RWPE2 (cell line): ENCODE results near the gene TPCN2.

Experiments
- ATAC-seq: fragments of 200-7000 bp; cut with Tn5 transposase; 3 replicates; pipeline ENCODE4 v1.9.1; 2021; ENCODE audit warnings: low read depth
- DNase-seq: peaks from one replicate; pipeline ENCODE4 v3.0.0-alpha.2; 2020; ENCODE audit warnings: low spot score
- H3K27ac ChIP-seq: fragments of 450-650 bp; 2 replicates; pipeline ENCODE4 v1.5.1; 2017; ENCODE audit warnings: mild to moderate bottlenecking; ENCODE audit not compliant: poor library complexity, severe bottlenecking
- H3K27me3 ChIP-seq: fragments of 250-450 bp; sonication (Bioruptor Pico); 2 replicates; pipeline ENCODE4 v1.5.1; 2021; ENCODE audit warnings: mild to moderate bottlenecking, moderate library complexity; ENCODE audit not compliant: insufficient read depth, poor library complexity, severe bottlenecking
- H3K36me3 ChIP-seq: fragments of 250-450 bp; sonication (Bioruptor Pico); 2 replicates; pipeline ENCODE4 v1.5.1; 2020; ENCODE audit warnings: low read depth, mild to moderate bottlenecking, moderate library complexity
- H3K4me1 ChIP-seq: fragments of 250-450 bp; sonication (Bioruptor Pico); 2 replicates; pipeline ENCODE4 v1.5.1; 2021; ENCODE audit warnings: mild to moderate bottlenecking, moderate library complexity; ENCODE audit not compliant: insufficient read depth, poor library complexity, severe bottlenecking
- H3K4me3 ChIP-seq: fragments of 250-450 bp; sonication (Bioruptor Pico); 2 replicates; pipeline ENCODE4 v1.5.1; 2021; ENCODE audit warnings: mild to moderate bottlenecking, moderate library complexity; ENCODE audit not compliant: severe bottlenecking
- H3K9me3 ChIP-seq: fragments of 250-450 bp; sonication (Bioruptor Pico); 2 replicates; pipeline ENCODE4 v1.5.1; 2021; ENCODE audit warnings: mild to moderate bottlenecking, moderate library complexity; ENCODE audit not compliant: severe bottlenecking
- CTCF ChIP-seq: fragments of 450-650 bp; IDR thresholded peaks from one replicate; pipeline ENCODE4 v1.5.1; 2017; ENCODE audit warnings: mild to moderate bottlenecking, moderate library complexity; ENCODE audit not compliant: poor library complexity, severe bottlenecking

TPCN2 gene

DNA sequence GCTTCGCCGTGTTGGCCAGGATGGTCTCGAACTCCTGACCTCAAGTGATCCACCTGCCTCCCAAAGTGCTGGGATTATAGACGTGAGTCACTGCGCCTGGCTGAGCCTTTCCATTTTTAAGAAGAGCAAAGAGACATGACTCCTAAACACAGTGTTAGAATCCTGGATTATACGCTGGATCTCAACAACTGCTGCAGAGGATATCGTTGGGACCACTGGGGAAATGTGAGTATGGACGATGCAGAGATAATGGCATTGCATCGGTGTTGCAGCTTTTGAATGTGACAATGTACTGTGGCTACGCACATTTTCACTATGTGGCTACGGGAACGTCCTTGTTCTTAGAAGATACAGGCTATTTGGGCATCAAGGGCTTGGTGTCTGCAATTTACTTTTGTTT lies 41.9 kb upstream of the TPCN2 start:
- H3K36me3 ChIP-seq = no peaks in the 10 kb centered on the region
- no peak for TF ChIP-seq CTCF
- peak; percentile 12 for DNase-seq

GRCh38 chr11:69007975-69008381 lies 40.8 kb upstream of the TPCN2 start:
- peak; percentile 27 for DNase-seq
- Histone ChIP-seq H3K4me3 (no peak overlapping the region), H3K4me1 (peaks cover 29% of the 10 kb centered on the region), H3K9me3 (no peaks in the 10 kb centered on the region), H3K36me3 (no peaks in the 10 kb centered on the region), H3K27me3 (no peaks in the 10 kb centered on the region), H3K27ac (peak overlapping the region; percentile 54)
- ATAC-seq = no peak
- TF ChIP-seq CTCF = no peak

More for the DNA sequence above, 41.9 kb upstream of the TPCN2 start:
- Histone ChIP-seq H3K4me3 (no peak overlapping the region), H3K9me3 (no peaks in the 10 kb centered on the region), H3K27ac (no peak overlapping the region), H3K4me1 (peaks cover 29% of the 10 kb centered on the region), H3K27me3 (no peaks in the 10 kb centered on the region)
- no peak for ATAC-seq

- H3K4me1 ChIP-seq = peaks cover 29% of the 10 kb centered on the region
- no peaks in the 10 kb centered on the region for H3K27me3 ChIP-seq
- no peaks in the 10 kb centered on the region for H3K36me3 ChIP-seq
- peak overlapping the region; percentile 54 for H3K27ac ChIP-seq
- H3K9me3 ChIP-seq = no peaks in the 10 kb centered on the region
- no peak for TF ChIP-seq CTCF
- no peak overlapping the region for H3K4me3 ChIP-seq
- DNase-seq (peak; percentile 96), ATAC-seq (peak; percentile 93)
These were observed 39.8 kb upstream of the TPCN2 start for GRCh38 chr11:69008737-69009440.

GRCh38 chr11:69009441-69010211 lies 39.1 kb upstream of the TPCN2 start:
- ATAC-seq (no peak), DNase-seq (peak; percentile 41)
- no peaks in the 10 kb centered on the region for H3K27me3 ChIP-seq
- H3K4me3 ChIP-seq = no peak overlapping the region
- no peak for TF ChIP-seq CTCF
- H3K36me3 ChIP-seq = no peaks in the 10 kb centered on the region
- H3K27ac ChIP-seq = peak overlapping the region; percentile 54
- H3K4me1 ChIP-seq = peaks cover 29% of the 10 kb centered on the region
- no peaks in the 10 kb centered on the region for H3K9me3 ChIP-seq
